HG03521 (cell line): ENCODE data around the gene MORF4L1.
"Not testable (repeated sequence)": the region's sequence is repeated elsewhere in the genome, so short reads cannot be mapped to it uniquely, and the experiment has no call there.

Experiments
- ATAC-seq: cut with Tn5 transposase; IDR thresholded peaks from one replicate; pipeline ENCODE4 v1.9.1; 2021; ENCODE audit warnings: mild to moderate bottlenecking, moderate library complexity; ENCODE audit not compliant: unreplicated experiment

MORF4L1 gene, protein sequence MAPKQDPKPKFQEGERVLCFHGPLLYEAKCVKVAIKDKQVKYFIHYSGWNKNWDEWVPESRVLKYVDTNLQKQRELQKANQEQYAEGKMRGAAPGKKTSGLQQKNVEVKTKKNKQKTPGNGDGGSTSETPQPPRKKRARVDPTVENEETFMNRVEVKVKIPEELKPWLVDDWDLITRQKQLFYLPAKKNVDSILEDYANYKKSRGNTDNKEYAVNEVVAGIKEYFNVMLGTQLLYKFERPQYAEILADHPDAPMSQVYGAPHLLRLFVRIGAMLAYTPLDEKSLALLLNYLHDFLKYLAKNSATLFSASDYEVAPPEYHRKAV

GRCh38 chr15:78872155-78872971, at the start of gene MORF4L1:
Gene MORF4L1, plus strand, starts transcription at chr15:78872890. Its CDS starts 128 bp downstream, at chr15:78873018.
- ATAC-seq: peak; percentile 85

- no peak for ATAC-seq
These were observed 43.8 kb upstream of the MORF4L1 start for GRCh38 chr15:78828920-78829319.

DNA sequence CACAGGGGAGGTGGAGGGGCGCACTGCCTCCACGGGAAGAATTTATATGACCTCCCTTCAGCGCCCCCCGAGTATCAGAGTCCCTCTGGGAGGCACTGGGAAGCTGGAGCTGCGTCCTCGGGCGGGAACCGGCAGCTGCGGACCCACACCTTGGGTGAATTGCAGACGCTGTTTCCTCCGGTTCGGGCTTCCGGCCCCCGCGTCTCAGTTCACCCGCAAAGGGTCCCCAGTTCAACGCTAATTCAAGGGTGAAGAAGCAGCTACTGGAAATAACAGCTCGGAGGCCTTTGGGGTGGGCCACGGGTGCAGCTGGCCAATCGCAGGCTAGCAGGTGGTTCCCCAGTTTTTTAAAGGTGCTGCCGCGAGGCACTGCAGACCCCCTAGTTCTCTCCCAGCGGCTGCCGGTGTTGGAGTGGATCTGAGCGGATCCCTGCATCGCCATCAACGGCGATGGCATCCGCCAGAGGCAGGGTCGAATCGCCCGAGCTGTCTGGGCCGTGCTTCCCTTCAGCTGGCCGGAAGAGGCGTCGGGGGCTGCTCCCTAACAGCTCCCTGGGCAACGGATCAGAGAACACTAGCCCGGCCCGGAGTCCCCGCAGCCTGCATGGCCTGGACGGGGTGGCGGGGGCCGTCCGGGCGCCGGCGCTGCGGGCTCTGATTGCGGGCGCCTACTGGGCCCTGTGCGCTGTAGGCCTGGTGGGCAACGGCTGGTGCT, 42.0 kb upstream of the MORF4L1 start:
- ATAC-seq: no peak

GRCh38 chr15:78831229-78832207, 41.2 kb upstream of the MORF4L1 start:
- no peak for ATAC-seq

- ATAC-seq: no peak
These were observed 36.4 kb upstream of the MORF4L1 start for GRCh38 chr15:78836333-78836732.

GRCh38 chr15:78837131-78837530, 35.6 kb upstream of the MORF4L1 start:
- no peak for ATAC-seq

- no peak for ATAC-seq
These were observed 35.1 kb upstream of the MORF4L1 start for GRCh38 chr15:78837543-78837942.

- ATAC-seq: no peak
These were observed 34.2 kb upstream of the MORF4L1 start for GRCh38 chr15:78838489-78838888.

DNA sequence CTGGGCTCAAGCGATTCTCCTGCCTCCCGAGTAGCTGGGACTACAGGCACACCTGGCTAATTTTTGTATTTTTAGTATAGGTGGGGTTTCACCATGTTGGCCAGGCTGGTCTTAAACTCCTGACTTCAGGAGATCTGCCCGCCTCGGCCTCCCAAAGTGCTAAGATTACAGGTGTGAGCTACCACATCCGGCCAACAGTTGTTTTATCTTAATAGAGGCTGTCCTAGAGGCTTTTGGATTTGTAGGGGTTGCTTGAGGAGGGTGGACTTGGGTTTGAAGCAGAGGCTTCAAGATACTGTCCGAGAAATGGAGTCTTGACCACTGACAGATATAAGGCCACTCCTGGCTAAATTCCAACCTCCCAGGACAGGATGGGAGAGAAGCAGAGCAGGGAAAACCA, 33.5 kb upstream of the MORF4L1 start:
- not testable (repeated sequence) for ATAC-seq

DNA sequence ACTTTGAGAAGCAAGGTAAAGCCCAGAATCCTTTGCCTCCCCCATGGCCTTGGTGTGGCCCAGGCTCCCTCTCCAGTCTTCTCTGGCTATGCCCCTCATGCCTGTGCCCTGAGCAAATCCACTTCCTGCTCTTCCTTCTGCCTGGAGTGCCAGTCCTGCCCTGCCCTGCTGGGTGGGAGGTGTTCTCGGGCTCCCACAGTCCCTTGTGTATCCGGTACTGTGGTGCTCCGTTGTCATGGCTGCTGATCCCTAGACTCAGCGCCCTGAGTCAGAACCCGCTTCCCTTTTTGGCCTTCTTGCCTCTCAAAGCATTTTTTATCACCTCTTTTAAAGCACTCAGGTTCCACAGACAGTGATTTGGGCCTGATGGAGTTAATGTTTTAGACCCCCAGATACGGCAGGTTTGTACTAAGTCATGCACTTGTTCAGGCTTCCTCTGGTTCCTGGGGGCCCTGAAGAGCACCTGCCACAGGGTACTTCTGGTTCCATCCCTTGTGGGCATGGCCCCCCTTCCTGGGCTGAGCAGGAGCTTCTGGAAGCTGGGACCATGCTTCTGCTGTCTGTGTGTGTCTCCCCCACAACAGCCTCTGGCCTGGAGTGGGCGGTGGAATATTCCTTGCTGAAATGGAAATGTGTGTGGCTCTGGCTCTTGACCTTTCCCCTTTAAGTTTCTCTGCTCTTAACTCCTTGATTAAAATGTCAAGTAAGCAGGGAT, 31.9 kb upstream of the MORF4L1 start:
- ATAC-seq: no peak

- ATAC-seq: no peak
These were observed 31.3 kb upstream of the MORF4L1 start for GRCh38 chr15:78841376-78841706.

- ATAC-seq: no peak
These were observed 30.8 kb upstream of the MORF4L1 start for GRCh38 chr15:78841891-78842290.

- ATAC-seq: no peak
These were observed 30.2 kb upstream of the MORF4L1 start for GRCh38 chr15:78842519-78842918.

DNA sequence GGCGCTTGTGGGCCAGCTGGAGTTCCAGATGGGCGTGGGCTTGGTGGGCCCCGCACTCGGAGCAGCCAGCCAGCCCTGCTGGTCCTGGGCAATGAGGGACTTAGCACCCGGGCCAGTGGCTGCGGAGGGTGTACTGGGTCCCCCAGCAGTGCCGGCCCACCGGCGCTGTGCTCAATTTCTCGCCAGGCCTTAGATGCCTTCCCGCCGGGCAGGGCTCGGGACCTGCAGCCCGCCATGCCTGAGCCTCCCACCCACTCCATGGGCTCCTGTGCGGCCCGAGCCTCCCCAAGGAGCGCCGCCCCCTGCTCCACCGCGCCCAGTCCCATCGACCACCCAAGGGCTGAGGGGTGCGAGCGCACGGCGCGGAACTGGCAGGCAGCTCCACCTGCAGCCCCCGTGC, 25.8 kb upstream of the MORF4L1 start:
- ATAC-seq: not testable (repeated sequence)

DNA sequence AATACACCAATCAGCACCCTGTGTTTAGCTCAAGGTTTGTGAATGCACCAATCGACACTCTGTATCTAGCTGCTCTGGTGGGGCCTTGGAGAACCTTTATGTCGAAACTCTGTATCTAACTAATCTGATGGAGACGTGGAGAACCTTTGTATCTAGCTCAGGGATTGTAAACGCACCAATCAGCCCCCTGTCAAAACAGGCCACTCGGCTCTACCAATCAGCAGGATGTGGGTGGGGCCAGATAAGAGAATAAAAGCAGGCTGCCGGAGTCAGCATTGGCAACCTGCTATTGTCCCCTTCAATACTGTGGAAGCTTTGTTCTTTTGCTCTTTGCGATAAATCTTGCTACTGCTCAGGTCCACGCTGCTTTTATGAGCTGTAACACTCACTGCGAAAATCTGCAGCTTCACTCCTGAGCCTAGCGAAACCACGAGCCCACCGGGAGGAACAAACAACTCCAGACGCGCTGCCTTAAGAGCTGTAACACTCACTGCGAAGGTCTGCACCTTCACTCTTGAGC, 25.2 kb upstream of the MORF4L1 start:
- not testable (repeated sequence) for ATAC-seq

DNA sequence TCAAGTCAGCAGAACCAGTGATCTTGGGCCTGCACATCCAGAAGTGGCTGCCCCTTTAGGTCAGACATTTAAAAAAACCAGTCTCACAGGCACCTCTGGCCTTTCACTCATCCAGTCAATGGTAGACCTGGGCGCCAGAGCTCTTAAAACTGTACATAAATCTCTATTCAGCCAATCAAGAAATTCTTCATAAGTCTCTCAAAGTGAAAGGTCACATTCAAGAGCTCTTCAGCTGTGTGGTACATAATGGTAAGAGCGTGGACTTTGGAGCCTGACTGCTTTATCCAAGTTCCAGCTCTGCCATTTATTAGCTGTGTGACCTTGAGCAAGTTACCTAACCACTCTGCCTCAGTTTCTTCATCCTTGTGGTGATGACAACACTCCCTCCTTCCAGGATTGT, 22.3 kb upstream of the MORF4L1 start:
- no peak for ATAC-seq

- no peak for ATAC-seq
These were observed 21.5 kb upstream of the MORF4L1 start for GRCh38 chr15:78850941-78851755.

DNA sequence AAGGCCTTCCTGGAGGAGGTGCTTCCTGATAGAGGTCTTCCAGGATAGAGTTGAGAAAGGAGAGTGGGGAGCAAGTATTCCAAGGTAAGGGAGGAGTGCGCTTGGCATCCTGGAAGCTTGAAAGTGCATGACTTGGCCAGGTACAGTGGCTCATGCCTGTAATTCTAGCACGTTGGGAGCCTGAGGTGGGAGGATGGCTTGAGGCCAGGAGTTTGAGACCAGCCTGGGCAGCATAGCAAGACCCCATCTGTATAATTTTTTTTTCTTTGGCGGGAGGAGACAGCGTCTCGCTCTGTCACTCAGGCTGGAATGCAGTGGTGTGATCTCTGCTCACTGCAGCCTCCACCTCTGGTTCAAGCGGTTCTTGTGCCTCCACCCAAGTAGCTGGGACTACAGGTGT, 19.2 kb upstream of the MORF4L1 start:
- no peak for ATAC-seq
